Loucy (cell line): ENCODE data around the gene TRAF2.

Experiments
- CTCF ChIP-seq: fragments of 200-600 bp; sonication (generic); conservative IDR thresholded peaks from 2 replicates; pipeline ENCODE4 v1.5.1; 2014; ENCODE audit warnings: mild to moderate bottlenecking, antibody characterized with exemption, low read length
- EZH2phosphoT487 ChIP-seq: fragments of 200-600 bp; IDR thresholded peaks from 2 replicates; pipeline ENCODE4 v1.6.1; 2018; ENCODE audit warnings: antibody characterized with exemption, mild to moderate bottlenecking, moderate library complexity, borderline replicate concordance

- no peak for TF ChIP-seq CTCF
- TF ChIP-seq EZH2phosphoT487, result no peak
Measured at GRCh38 chr9:136847088-136847825, 39.1 kb upstream of the TRAF2 start.
